SK-N-SH treated with all-trans-retinoic acid at 6 μM for 48 hours (cell line): Measurements from ENCODE around the gene RTF1.
"Not testable (repeated sequence)": the region's sequence is repeated elsewhere in the genome, so short reads cannot be mapped to it uniquely, and the experiment has no call there.

ENCODE experiments used
- ATAC-seq: fragments of 200-7000 bp; cut with Tn5 transposase; 3 replicates; pipeline ENCODE4 v1.9.1; 2020; ENCODE audit warnings: mild to moderate bottlenecking, moderate library complexity
- ARNTL ChIP-seq: fragments of 450-650 bp; formaldehyde crosslinking; IDR thresholded peaks from 2 replicates; pipeline ENCODE4 v1.5.0; 2020; ENCODE audit warnings: low read depth, mild to moderate bottlenecking, moderate library complexity, borderline replicate concordance
- BACH2 ChIP-seq: fragments of 250-450 bp; sonication (Bioruptor Pico); IDR thresholded peaks from 2 replicates; pipeline ENCODE4 v1.9.0; 2021; ENCODE audit warnings: mild to moderate bottlenecking, borderline replicate concordance
- CSDC2 ChIP-seq: fragments of 250-450 bp; sonication (Bioruptor Pico); IDR thresholded peaks from 2 replicates; pipeline ENCODE4 v1.5.0; 2020; ENCODE audit warnings: mild to moderate bottlenecking, moderate library complexity
- ESRRG ChIP-seq: fragments of 250-450 bp; sonication (Bioruptor Pico); IDR thresholded peaks from 2 replicates; pipeline ENCODE4 v1.6.1; 2021; ENCODE audit warnings: mild to moderate bottlenecking
- GLIS3 ChIP-seq: fragments of 250-450 bp; sonication (Bioruptor Pico); IDR thresholded peaks from 2 replicates; pipeline ENCODE4 v1.5.0; 2020; ENCODE audit warnings: mild to moderate bottlenecking, moderate library complexity
- ISL1 ChIP-seq: fragments of 250-450 bp; sonication (Bioruptor Pico); IDR thresholded peaks from 2 replicates; pipeline ENCODE4 v2.1.2; 2022; ENCODE audit warnings: mild to moderate bottlenecking, moderate library complexity
- OSR1 ChIP-seq: fragments of 250-450 bp; sonication (Bioruptor Pico); IDR thresholded peaks from 2 replicates; pipeline ENCODE4 v1.8.0; 2022; ENCODE audit warnings: moderate library complexity, mild to moderate bottlenecking, inconsistent platforms
- PATZ1 ChIP-seq: fragments of 250-450 bp; sonication (Bioruptor Pico); IDR thresholded peaks from 2 replicates; pipeline ENCODE4 v1.8.0; 2020; ENCODE audit warnings: mild to moderate bottlenecking, moderate library complexity, borderline replicate concordance
- POU6F1 ChIP-seq: fragments of 250-450 bp; sonication (Bioruptor Pico); IDR thresholded peaks from 2 replicates; pipeline ENCODE4 v1.8.0; 2021; ENCODE audit warnings: low read depth, mild to moderate bottlenecking, moderate library complexity, borderline replicate concordance
- PPARA ChIP-seq: fragments of 250-450 bp; sonication (Bioruptor Pico); IDR thresholded peaks from 2 replicates; pipeline ENCODE4 v1.5.0; 2020; ENCODE audit warnings: mild to moderate bottlenecking, borderline replicate concordance
- RARB ChIP-seq: fragments of 250-450 bp; sonication (Bioruptor Pico); IDR thresholded peaks from 2 replicates; pipeline ENCODE4 v1.8.0; 2021; ENCODE audit warnings: mild to moderate bottlenecking, moderate library complexity
- SNAI2 ChIP-seq: fragments of 250-450 bp; sonication (Bioruptor Pico); IDR thresholded peaks from 2 replicates; pipeline ENCODE4 v1.5.0; 2020; ENCODE audit warnings: mild to moderate bottlenecking, moderate library complexity
- TCF4 ChIP-seq: fragments of 250-450 bp; sonication (Bioruptor Pico); IDR thresholded peaks from 2 replicates; pipeline ENCODE4 v1.8.0; 2021; ENCODE audit warnings: mild to moderate bottlenecking, moderate library complexity, borderline replicate concordance
- TOX ChIP-seq: fragments of 250-450 bp; sonication (Bioruptor Pico); IDR thresholded peaks from 2 replicates; pipeline ENCODE4 v1.8.0; 2021; ENCODE audit warnings: mild to moderate bottlenecking, moderate library complexity, borderline replicate concordance
- ZFP30 ChIP-seq: fragments of 450-650 bp; formaldehyde crosslinking; IDR thresholded peaks from 2 replicates; pipeline ENCODE4 v1.5.0; 2022; ENCODE audit warnings: mild to moderate bottlenecking, moderate library complexity
- ZNF565 ChIP-seq: fragments of 450-650 bp; formaldehyde crosslinking; conservative IDR thresholded peaks from 2 replicates; pipeline ENCODE4 v1.5.0; 2020; ENCODE audit warnings: low read depth, mild to moderate bottlenecking, moderate library complexity
- ZNF70 ChIP-seq: fragments of 450-650 bp; formaldehyde crosslinking; IDR thresholded peaks from 2 replicates; pipeline ENCODE4 v1.5.0; 2020; ENCODE audit warnings: mild to moderate bottlenecking, moderate library complexity
- ZNF8 ChIP-seq: fragments of 450-650 bp; formaldehyde crosslinking; IDR thresholded peaks from 2 replicates; pipeline ENCODE4 v1.5.0; 2020; ENCODE audit warnings: mild to moderate bottlenecking, moderate library complexity
- TF ChIP-seq, protein P1 (sequence below): fragments of 250-450 bp; sonication (Bioruptor Pico); IDR thresholded peaks from 2 replicates; pipeline ENCODE4 v1.5.1; 2020; ENCODE audit warnings: low read depth, mild to moderate bottlenecking, moderate library complexity
- TF ChIP-seq, protein P2 (sequence below): fragments of 250-450 bp; sonication (Bioruptor Pico); IDR thresholded peaks from 2 replicates; pipeline ENCODE4 v1.5.0; 2020; ENCODE audit warnings: mild to moderate bottlenecking, moderate library complexity

RTF1 gene

GRCh38 chr15:41377978-41378377, 38.9 kb upstream of the RTF1 start:
- TF ChIP-seq, protein P1, sequence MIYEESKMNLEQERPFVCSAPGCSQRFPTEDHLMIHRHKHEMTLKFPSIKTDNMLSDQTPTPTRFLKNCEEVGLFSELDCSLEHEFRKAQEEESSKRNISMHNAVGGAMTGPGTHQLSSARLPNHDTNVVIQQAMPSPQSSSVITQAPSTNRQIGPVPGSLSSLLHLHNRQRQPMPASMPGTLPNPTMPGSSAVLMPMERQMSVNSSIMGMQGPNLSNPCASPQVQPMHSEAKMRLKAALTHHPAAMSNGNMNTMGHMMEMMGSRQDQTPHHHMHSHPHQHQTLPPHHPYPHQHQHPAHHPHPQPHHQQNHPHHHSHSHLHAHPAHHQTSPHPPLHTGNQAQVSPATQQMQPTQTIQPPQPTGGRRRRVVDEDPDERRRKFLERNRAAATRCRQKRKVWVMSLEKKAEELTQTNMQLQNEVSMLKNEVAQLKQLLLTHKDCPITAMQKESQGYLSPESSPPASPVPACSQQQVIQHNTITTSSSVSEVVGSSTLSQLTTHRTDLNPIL (CRISPR knock-in tag): no peak
- no peak for TF ChIP-seq TCF4 (CRISPR knock-in tag)
- TF ChIP-seq ZFP30 (CRISPR knock-in tag): no peak
- TF ChIP-seq RARB (CRISPR knock-in tag): no peak
- TF ChIP-seq OSR1: no peak
- no peak for TF ChIP-seq SNAI2 (CRISPR knock-in tag)
- no peak for TF ChIP-seq GLIS3
- no peak for TF ChIP-seq ZNF565
- TF ChIP-seq ZNF8: no peak
- no peak for TF ChIP-seq TOX
- no peak for TF ChIP-seq PATZ1 (CRISPR knock-in tag)
- ATAC-seq: no peak

DNA sequence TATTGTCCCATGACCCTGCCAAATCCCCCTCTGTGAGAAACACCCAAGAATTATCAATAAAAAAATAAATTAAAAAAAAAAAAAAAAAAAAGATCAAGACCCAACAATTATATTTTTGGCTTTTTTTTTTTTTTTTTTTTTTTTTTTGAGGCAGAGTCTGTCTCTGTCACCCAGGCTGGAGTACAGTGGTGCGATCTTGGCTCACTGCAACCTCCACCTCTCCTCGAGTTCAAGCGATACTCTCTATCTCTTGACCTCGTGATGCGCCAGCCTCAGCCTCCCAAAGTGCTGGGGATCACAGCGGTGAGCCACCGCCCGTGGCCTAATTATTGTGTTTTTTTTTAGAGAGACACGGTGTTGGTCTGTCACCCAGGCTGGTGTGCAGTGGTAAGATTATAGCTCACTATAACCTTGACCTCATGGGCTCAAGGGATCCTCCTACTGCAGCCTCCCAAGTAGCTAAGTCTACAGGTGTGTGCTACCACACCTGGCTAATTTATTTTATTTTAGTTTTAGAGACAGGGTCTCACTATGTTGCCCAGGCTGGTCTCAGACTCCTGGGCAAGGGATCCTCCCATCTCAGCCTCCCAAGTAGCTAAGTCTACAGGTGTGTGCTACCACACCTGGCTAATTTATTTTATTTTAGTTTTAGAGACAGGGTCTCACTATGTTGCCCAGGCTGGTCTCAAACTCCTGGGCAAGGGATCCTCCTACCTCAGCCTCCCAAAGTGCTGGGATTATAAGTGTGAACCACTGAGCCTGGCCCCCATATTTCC, 32.7 kb upstream of the RTF1 start:
- not testable (repeated sequence) for ATAC-seq

DNA sequence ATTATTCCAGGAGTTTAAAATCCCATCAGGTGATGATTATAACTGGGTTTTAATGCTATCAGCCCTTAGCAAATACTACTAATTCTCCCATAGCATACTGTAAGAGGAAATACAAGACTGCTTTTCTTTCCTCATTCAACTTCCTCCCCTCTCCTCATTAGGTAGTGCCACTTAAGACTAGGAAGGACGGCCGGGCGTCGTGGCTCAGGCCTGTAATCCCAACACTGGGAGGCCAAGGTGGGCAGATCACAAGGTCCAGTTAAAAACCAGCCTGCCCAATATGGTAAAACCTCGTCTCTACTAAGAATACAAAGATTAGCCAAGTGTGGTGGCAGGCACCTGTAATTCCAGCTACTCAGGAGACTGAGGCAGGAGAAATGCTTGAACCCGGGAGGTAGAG, 29.2 kb upstream of the RTF1 start:
- no peak for ATAC-seq
- TF ChIP-seq ZNF70 (CRISPR knock-in tag) (no peak), POU6F1 (CRISPR knock-in tag) (no peak), ESRRG (CRISPR knock-in tag) (no peak), ARNTL (CRISPR knock-in tag) (no peak), ISL1 (CRISPR knock-in tag) (no peak), PPARA (CRISPR knock-in tag) (no peak), ZFP30 (CRISPR knock-in tag) (no peak)
- TF ChIP-seq, protein P2, sequence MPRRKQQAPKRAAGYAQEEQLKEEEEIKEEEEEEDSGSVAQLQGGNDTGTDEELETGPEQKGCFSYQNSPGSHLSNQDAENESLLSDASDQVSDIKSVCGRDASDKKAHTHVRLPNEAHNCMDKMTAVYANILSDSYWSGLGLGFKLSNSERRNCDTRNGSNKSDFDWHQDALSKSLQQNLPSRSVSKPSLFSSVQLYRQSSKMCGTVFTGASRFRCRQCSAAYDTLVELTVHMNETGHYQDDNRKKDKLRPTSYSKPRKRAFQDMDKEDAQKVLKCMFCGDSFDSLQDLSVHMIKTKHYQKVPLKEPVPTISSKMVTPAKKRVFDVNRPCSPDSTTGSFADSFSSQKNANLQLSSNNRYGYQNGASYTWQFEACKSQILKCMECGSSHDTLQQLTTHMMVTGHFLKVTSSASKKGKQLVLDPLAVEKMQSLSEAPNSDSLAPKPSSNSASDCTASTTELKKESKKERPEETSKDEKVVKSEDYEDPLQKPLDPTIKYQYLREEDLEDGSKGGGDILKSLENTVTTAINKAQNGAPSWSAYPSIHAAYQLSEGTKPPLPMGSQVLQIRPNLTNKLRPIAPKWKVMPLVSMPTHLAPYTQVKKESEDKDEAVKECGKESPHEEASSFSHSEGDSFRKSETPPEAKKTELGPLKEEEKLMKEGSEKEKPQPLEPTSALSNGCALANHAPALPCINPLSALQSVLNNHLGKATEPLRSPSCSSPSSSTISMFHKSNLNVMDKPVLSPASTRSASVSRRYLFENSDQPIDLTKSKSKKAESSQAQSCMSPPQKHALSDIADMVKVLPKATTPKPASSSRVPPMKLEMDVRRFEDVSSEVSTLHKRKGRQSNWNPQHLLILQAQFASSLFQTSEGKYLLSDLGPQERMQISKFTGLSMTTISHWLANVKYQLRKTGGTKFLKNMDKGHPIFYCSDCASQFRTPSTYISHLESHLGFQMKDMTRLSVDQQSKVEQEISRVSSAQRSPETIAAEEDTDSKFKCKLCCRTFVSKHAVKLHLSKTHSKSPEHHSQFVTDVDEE (CRISPR knock-in tag): no peak

- ATAC-seq: no peak
- TF ChIP-seq CSDC2 (CRISPR knock-in tag) (no peak), ZFP30 (CRISPR knock-in tag) (no peak), ARNTL (CRISPR knock-in tag) (no peak), PATZ1 (CRISPR knock-in tag) (no peak), TOX (no peak), OSR1 (no peak), SNAI2 (CRISPR knock-in tag) (no peak), BACH2 (CRISPR knock-in tag) (no peak), ZNF565 (no peak), ZNF8 (no peak), PPARA (CRISPR knock-in tag) (no peak)
- TF ChIP-seq, protein P1 (CRISPR knock-in tag): no peak
- TF ChIP-seq, protein P2 (CRISPR knock-in tag): no peak
These were observed 24.2 kb upstream of the RTF1 start for GRCh38 chr15:41392659-41393058.
